Measurements from ENCODE around the gene MTMR4. TPM values are rescaled to one million over a fixed set of nuclear protein-coding genes. Genes with fewer than 3 reads are reported as not detected.
A peak's percentile ranks its signal among the peaks of the same experiment; 100 is the strongest.

The MTMR4 gene
- total and polyA plus RNA-seq, 2 experiments from 2014 or later: 25.2 to 47.8 TPM

DNA sequence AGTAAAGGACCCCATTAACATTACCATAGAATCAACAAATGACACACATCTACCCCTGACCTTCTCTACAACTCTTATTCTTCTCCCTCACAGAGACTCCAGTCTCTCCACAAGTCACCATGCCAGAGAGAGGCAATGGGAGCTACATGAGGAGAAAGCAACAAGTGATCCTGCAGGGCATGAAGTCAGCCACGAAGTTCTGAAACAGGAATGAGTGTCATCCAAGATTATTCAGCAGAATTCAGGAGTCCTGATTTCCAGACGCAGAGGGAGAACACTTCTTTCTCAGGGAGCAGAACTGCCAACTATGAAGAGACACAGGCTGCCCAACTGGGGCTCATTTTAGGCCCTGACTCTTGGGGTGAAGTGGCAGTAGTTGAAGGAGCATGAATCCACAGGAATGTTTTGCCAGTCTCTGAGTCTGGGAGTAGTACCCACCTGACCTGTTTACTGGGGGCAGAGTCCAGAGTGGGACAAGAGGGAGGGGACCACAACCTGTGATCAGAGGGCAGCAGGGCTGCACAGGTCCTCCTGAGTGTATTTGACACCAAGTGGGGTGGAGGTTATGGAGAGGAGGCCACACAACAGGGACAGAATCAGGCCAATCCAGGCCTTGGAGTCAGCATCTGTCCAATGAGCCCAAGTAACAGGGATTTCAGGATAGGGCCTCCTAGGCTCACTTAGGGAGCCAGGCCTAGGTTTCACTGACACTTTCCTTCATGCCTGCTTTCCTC is 2.4 kb upstream of the MTMR4 start:
- Histone ChIP-seq H3K4me2 (peak overlapping the region; percentile 81), H3K79me2 (peaks cover 39% of the 10 kb centered on the region), H3K4me1 (ENCODE audit: insufficient read depth) (peaks cover 20% of the 10 kb centered on the region), H3K9me3 (ENCODE audit: low read depth) (no peaks in the 10 kb centered on the region), H3K27ac (peak overlapping the region; percentile 94), H4K20me1 (ENCODE audit: insufficient read depth, poor library complexity, severe bottlenecking) (peaks cover 1% of the 10 kb centered on the region), H3K4me3 (peak overlapping the region; percentile 39), H3K36me3 (replicated peaks; ENCODE audit: insufficient read depth, low read depth) (no peaks in the 10 kb centered on the region), H2AFZ (peak overlapping the region; percentile 3), H3K27me3 (no peaks in the 10 kb centered on the region), H3K9me2 (replicated peaks; ENCODE audit: insufficient read depth) (no peaks in the 10 kb centered on the region)
- WGBS (ENCODE audit: low lambda C conversion rate, missing lambda C conversion rate): 56% methylated on average over 2 of the region's 2 CpGs
- peak; percentile 67 for DNase-seq (ENCODE audit: low spot score)
- TF ChIP-seq, protein P1, sequence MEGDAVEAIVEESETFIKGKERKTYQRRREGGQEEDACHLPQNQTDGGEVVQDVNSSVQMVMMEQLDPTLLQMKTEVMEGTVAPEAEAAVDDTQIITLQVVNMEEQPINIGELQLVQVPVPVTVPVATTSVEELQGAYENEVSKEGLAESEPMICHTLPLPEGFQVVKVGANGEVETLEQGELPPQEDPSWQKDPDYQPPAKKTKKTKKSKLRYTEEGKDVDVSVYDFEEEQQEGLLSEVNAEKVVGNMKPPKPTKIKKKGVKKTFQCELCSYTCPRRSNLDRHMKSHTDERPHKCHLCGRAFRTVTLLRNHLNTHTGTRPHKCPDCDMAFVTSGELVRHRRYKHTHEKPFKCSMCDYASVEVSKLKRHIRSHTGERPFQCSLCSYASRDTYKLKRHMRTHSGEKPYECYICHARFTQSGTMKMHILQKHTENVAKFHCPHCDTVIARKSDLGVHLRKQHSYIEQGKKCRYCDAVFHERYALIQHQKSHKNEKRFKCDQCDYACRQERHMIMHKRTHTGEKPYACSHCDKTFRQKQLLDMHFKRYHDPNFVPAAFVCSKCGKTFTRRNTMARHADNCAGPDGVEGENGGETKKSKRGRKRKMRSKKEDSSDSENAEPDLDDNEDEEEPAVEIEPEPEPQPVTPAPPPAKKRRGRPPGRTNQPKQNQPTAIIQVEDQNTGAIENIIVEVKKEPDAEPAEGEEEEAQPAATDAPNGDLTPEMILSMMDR (IDR thresholded peaks at IDR 0.05; ENCODE audit: poor library complexity): no peak

DNA sequence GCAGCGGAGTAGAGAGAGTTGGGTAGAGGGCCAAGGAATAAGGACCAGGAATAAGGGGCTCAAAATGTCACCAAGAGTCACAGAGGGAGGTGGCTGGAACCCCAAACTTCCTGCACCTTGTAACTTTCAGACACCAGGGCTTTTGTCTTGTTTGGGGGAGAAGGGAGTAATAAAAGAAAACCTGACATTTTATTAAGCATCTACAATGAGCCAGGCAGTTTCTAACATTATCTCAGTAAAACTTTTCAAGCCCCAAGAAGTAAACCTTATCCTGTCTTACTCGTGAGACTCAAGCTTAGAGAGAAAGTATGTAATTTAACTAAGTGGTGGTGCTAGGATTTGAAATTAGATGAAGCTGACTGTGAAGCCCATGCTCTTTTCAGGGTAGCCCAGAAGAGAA is 848 bp upstream of the MTMR4 start:
- Histone ChIP-seq H3K79me2 (peaks cover 48% of the 10 kb centered on the region), H3K4me1 (ENCODE audit: insufficient read depth) (peaks cover 20% of the 10 kb centered on the region), H3K36me3 (replicated peaks; ENCODE audit: insufficient read depth, low read depth) (peaks cover 3% of the 10 kb centered on the region), H4K20me1 (ENCODE audit: insufficient read depth, poor library complexity, severe bottlenecking) (peaks cover 3% of the 10 kb centered on the region), H3K9me3 (ENCODE audit: low read depth) (no peaks in the 10 kb centered on the region), H3K9me2 (replicated peaks; ENCODE audit: insufficient read depth) (no peaks in the 10 kb centered on the region), H3K4me3 (no peak overlapping the region), H3K27ac (peak overlapping the region; percentile 94), H3K27me3 (no peaks in the 10 kb centered on the region), H3K4me2 (peak overlapping the region; percentile 81), H2AFZ (no peak overlapping the region)
- DNase-seq (ENCODE audit: low spot score): no peak
- 85% methylated on average over 2 of the region's 2 CpGs for WGBS (ENCODE audit: low lambda C conversion rate, missing lambda C conversion rate)
- TF ChIP-seq EZH2 (IDR thresholded peaks at IDR 0.05; ENCODE audit: borderline replicate concordance) (no peak), EZH2phosphoT487 (IDR thresholded peaks at IDR 0.05; ENCODE audit: low read depth, severe bottlenecking, unreplicated experiment) (no peak)
- TF ChIP-seq, protein P1 (IDR thresholded peaks at IDR 0.05; ENCODE audit: poor library complexity): no peak

DNA sequence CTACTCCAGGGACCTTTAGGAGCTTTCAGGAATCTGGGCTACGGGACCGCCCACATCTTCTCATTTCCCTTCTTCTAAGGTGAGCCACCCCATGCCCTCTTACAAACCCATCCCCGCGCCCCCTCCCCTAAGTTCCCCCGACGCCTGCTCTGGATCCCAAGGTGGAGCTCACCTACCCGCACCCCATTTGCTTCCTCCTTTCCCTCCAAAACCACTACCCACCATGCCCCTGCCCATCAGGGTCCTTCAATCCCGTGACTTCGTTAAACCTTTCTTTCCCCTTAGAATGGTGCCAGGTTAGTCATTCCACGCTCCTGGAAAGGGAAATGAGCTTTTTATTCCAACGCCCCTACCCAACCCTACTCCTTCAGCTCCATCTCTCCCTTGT is 326 bp upstream of the MTMR4 start:
- Histone ChIP-seq H3K4me1 (ENCODE audit: insufficient read depth) (peaks cover 20% of the 10 kb centered on the region), H3K4me3 (no peak overlapping the region), H3K4me2 (peak overlapping the region; percentile 81), H3K27me3 (no peaks in the 10 kb centered on the region), H2AFZ (peak overlapping the region; percentile 46), H3K9me2 (replicated peaks; ENCODE audit: insufficient read depth) (no peaks in the 10 kb centered on the region), H4K20me1 (ENCODE audit: insufficient read depth, poor library complexity, severe bottlenecking) (peaks cover 3% of the 10 kb centered on the region), H3K36me3 (replicated peaks; ENCODE audit: insufficient read depth, low read depth) (peaks cover 3% of the 10 kb centered on the region), H3K79me2 (peaks cover 48% of the 10 kb centered on the region), H3K27ac (peak overlapping the region; percentile 94), H3K9me3 (ENCODE audit: low read depth) (no peaks in the 10 kb centered on the region)
- WGBS (ENCODE audit: low lambda C conversion rate, missing lambda C conversion rate): 33% methylated on average over 6 of the region's 11 CpGs
- DNase-seq (ENCODE audit: low spot score): no peak
- TF ChIP-seq EZH2 (IDR thresholded peaks at IDR 0.05; ENCODE audit: borderline replicate concordance) (no peak), EZH2phosphoT487 (IDR thresholded peaks at IDR 0.05; ENCODE audit: low read depth, severe bottlenecking, unreplicated experiment) (no peak)
- TF ChIP-seq, protein P1 (IDR thresholded peaks at IDR 0.05; ENCODE audit: poor library complexity): no peak
